ENCODE results near the gene NPNT.

The NPNT gene

GRCh38 chr4:105943234-105943633 is 48.0 kb downstream of the NPNT start:
- H3K27ac ChIP-seq, result no peak overlapping the region
- TF ChIP-seq CTCF (conservative IDR thresholded peaks at IDR 0.05) (no peak), ZFX (IDR thresholded peaks at IDR 0.05) (no peak)

GRCh38 chr4:105944540-105944939 is 49.3 kb downstream of the NPNT start:
- H3K27ac ChIP-seq, result no peak overlapping the region
- TF ChIP-seq CTCF (conservative IDR thresholded peaks at IDR 0.05) (no peak), ZFX (IDR thresholded peaks at IDR 0.05) (no peak)

- TF ChIP-seq CTCF (conservative IDR thresholded peaks at IDR 0.05) (no peak), ZFX (IDR thresholded peaks at IDR 0.05) (no peak)
- H3K27ac ChIP-seq, result no peak overlapping the region
Observed at GRCh38 chr4:105946771-105947170, 51.5 kb downstream of the NPNT start.

GRCh38 chr4:105950701-105951100 is 55.4 kb downstream of the NPNT start:
- no peak for TF ChIP-seq CTCF (conservative IDR thresholded peaks at IDR 0.05)
- no peak for TF ChIP-seq ZFX (IDR thresholded peaks at IDR 0.05)
- no peak overlapping the region for H3K27ac ChIP-seq

- TF ChIP-seq ZFX (IDR thresholded peaks at IDR 0.05) (no peak), CTCF (conservative IDR thresholded peaks at IDR 0.05) (no peak)
Observed at GRCh38 chr4:105951198-105951597, 55.9 kb downstream of the NPNT start.

GRCh38 chr4:105952591-105952990 is 57.3 kb downstream of the NPNT start:
- TF ChIP-seq ZFX (IDR thresholded peaks at IDR 0.05), result no peak
- no peak for TF ChIP-seq CTCF (conservative IDR thresholded peaks at IDR 0.05)
- H3K27ac ChIP-seq, result no peak overlapping the region

More at GRCh38 chr4:105951198-105951597, 55.9 kb downstream of the NPNT start:
- no peak overlapping the region for H3K27ac ChIP-seq

GRCh38 chr4:105956569-105956968 is 61.3 kb downstream of the NPNT start:
- no peak overlapping the region for H3K27ac ChIP-seq
- TF ChIP-seq CTCF (conservative IDR thresholded peaks at IDR 0.05) (no peak), ZFX (IDR thresholded peaks at IDR 0.05) (no peak)

Data from C4-2B (cell line).